Caco-2 (cell line): ENCODE data around the gene INSYN1. TPM values are rescaled to one million over a fixed set of nuclear protein-coding genes. Genes with fewer than 3 reads are reported as not detected.

ENCODE experiments used
- BruUV-seq: library from RNA; stranded (reverse); fragments of 400-500 nt; replicated peaks from 2 replicates; lab custom pipeline; 2021; lab: Mats Ljungman, UMichigan
- CTCF ChIA-PET: fragments of 300-600 bp; sonication (Branson Sonifier 250); formaldehyde crosslinking; loops from one replicate; lab custom pipeline; 2022; ENCODE audit warnings: antibody characterized with exemption; lab: Charles Lee
- POLR2A ChIA-PET: fragments of 300-600 bp; sonication (Branson Sonifier 250); formaldehyde crosslinking; loops from one replicate; lab custom pipeline; 2022; ENCODE audit warnings: antibody characterized with exemption; lab: Charles Lee
- DNase-seq, 2 experiments: peaks; one replicate each; pipeline versions ENCODE4 v3.0.0 to v3.0.0-alpha.2; 2020 to 2022
- H3K27me3 ChIP-seq: replicated peaks from 2 replicates; pipeline ENCODE4 v1.6.0; 2011; ENCODE audit warnings: low read length; ENCODE audit not compliant: control insufficient read depth, insufficient read depth
- H3K36me3 ChIP-seq: 2 replicates; pipeline ENCODE4 v1.5.1; 2011; ENCODE audit warnings: low read length; ENCODE audit not compliant: control insufficient read depth, insufficient read depth
- H3K4me1 ChIP-seq: fragments of 250-450 bp; sonication (Bioruptor Pico); 2 replicates; pipeline ENCODE4 v1.5.1; 2020; ENCODE audit warnings: mild to moderate bottlenecking
- H3K4me3 ChIP-seq: 2 replicates; pipeline ENCODE4 v1.5.1; 2011; ENCODE audit warnings: low read depth, mild to moderate bottlenecking, control low read depth, low read length
- H3K9me3 ChIP-seq: fragments of 250-450 bp; sonication (Bioruptor Pico); 2 replicates; pipeline ENCODE4 v1.5.1; 2020; ENCODE audit warnings: mild to moderate bottlenecking, moderate library complexity
- H3K27ac Mint-ChIP-seq: one replicate; pipeline ENCODE4 v1.8.0; 2022; ENCODE audit warnings: mixed read lengths; ENCODE audit not compliant: unreplicated experiment
- H3K27me3 Mint-ChIP-seq: one replicate; pipeline ENCODE4 v1.8.0; 2022; ENCODE audit warnings: mixed read lengths; ENCODE audit not compliant: insufficient read depth, unreplicated experiment
- H3K36me3 Mint-ChIP-seq: one replicate; pipeline ENCODE4 v1.8.0; 2022; ENCODE audit warnings: mild to moderate bottlenecking, mixed read lengths; ENCODE audit not compliant: insufficient read depth, unreplicated experiment
- H3K4me1 Mint-ChIP-seq: one replicate; pipeline ENCODE4 v1.8.0; 2022; ENCODE audit warnings: low read depth, mixed read lengths; ENCODE audit not compliant: unreplicated experiment
- H3K4me3 Mint-ChIP-seq: one replicate; pipeline ENCODE4 v1.8.0; 2022; ENCODE audit warnings: mild to moderate bottlenecking, moderate library complexity, mixed read lengths; ENCODE audit not compliant: unreplicated experiment
- H3K9me3 Mint-ChIP-seq: one replicate; pipeline ENCODE4 v1.8.0; 2022; ENCODE audit warnings: mixed read lengths; ENCODE audit not compliant: unreplicated experiment
- CTCF ChIP-seq, 2 experiments: fragments of 200-600 bp in 1 of 2; IDR thresholded peaks; 1 replicate in 1 of 2; 2 replicates in 1 of 2; pipeline versions ENCODE4 v1.5.1 to v1.8.0; 2011 to 2022; ENCODE audit warnings: antibody characterized with exemption in 1 of 2, control low read depth in 1 of 2, inconsistent platforms in 1 of 2, low read depth in 1 of 2, low read length in 1 of 2, mild to moderate bottlenecking in 1 of 2, moderate library complexity in 1 of 2; ENCODE audit not compliant: insufficient read depth in 1 of 2, severe bottlenecking in 1 of 2, unreplicated experiment in 1 of 2
- intact Hi-C: fragments of 100-400 bp; cut with micrococcal nuclease; formaldehyde crosslinking; loops from one replicate; pipeline ENCODE4 v1.10.0; 2022; ENCODE audit not compliant: unreplicated experiment
- total RNA-seq: library from RNA; stranded (reverse); gene quantifications from 2 replicates; pipeline ENCODE4 v1.2.3, GENCODE V29; 2022

The INSYN1 gene
- total RNA-seq, 1 experiment from 2014 or later = 0.41 TPM

- Mint-ChIP-seq H3K9me3 (no peaks in the 10 kb centered on the region), H3K4me3 (no peak overlapping the region), H3K27ac (no peak overlapping the region), H3K36me3 (no peaks in the 10 kb centered on the region), H3K4me1 (no peaks in the 10 kb centered on the region), H3K27me3 (peaks cover 18% of the 10 kb centered on the region)
- TF ChIP-seq CTCF (IDR thresholded peaks at IDR 0.05; ENCODE audit: insufficient read depth in 1 of 2, low read depth in 1 of 2, low read length in 1 of 2, severe bottlenecking in 1 of 2, unreplicated experiment in 1 of 2) = no peak
- ChIA-PET CTCF (no interaction called here), POLR2A (no interaction called here)
- H3K4me1 ChIP-seq = no peaks in the 10 kb centered on the region
- H3K4me3 ChIP-seq = no peak overlapping the region
- no peaks in the 10 kb centered on the region; the same call in 1 of the 2 replicates for H3K27me3 ChIP-seq
- no peak for DNase-seq
- intact Hi-C loops = no loop called here
- no TSS peak for BruUV-seq
- no peaks in the 10 kb centered on the region for H3K9me3 ChIP-seq
- H3K36me3 ChIP-seq = no peaks in the 10 kb centered on the region
Measured at GRCh38 chr15:73748730-73749129, 4.4 kb downstream of the INSYN1 start.

- peaks cover under 1% of the 10 kb centered on the region for H3K4me1 ChIP-seq
- no peaks in the 10 kb centered on the region for H3K36me3 ChIP-seq
- Mint-ChIP-seq H3K36me3 (no peaks in the 10 kb centered on the region), H3K4me1 (no peaks in the 10 kb centered on the region), H3K4me3 (no peak overlapping the region), H3K9me3 (no peaks in the 10 kb centered on the region), H3K27ac (no peak overlapping the region), H3K27me3 (peaks cover 14% of the 10 kb centered on the region)
- no peaks in the 10 kb centered on the region for H3K9me3 ChIP-seq
- intact Hi-C loops = no loop called here
- DNase-seq = no peak
- ChIA-PET CTCF (no interaction called here), POLR2A (no interaction called here)
- no peak for TF ChIP-seq CTCF (IDR thresholded peaks at IDR 0.05; ENCODE audit: insufficient read depth in 1 of 2, low read depth in 1 of 2, low read length in 1 of 2, severe bottlenecking in 1 of 2, unreplicated experiment in 1 of 2)
- no TSS peak for BruUV-seq
- H3K27me3 ChIP-seq = no peaks in the 10 kb centered on the region; the same call in 1 of the 2 replicates
- no peak overlapping the region for H3K4me3 ChIP-seq
Measured at GRCh38 chr15:73747847-73748590, 5.1 kb downstream of the INSYN1 start.

GRCh38 chr15:73746883-73747282 lies 6.3 kb downstream of the INSYN1 start:
- H3K4me1 ChIP-seq = peaks cover 4% of the 10 kb centered on the region
- no TSS peak for BruUV-seq
- Mint-ChIP-seq H3K27ac (no peak overlapping the region), H3K36me3 (no peaks in the 10 kb centered on the region), H3K4me3 (no peak overlapping the region), H3K9me3 (no peaks in the 10 kb centered on the region), H3K4me1 (no peaks in the 10 kb centered on the region), H3K27me3 (peaks cover 14% of the 10 kb centered on the region)
- POLR2A ChIA-PET = no interaction called here
- no peaks in the 10 kb centered on the region for H3K36me3 ChIP-seq
- no peak for TF ChIP-seq CTCF (IDR thresholded peaks at IDR 0.05; ENCODE audit: insufficient read depth in 1 of 2, low read depth in 1 of 2, low read length in 1 of 2, severe bottlenecking in 1 of 2, unreplicated experiment in 1 of 2)
- DNase-seq = no peak
- intact Hi-C loops = no loop called here
- H3K9me3 ChIP-seq = no peaks in the 10 kb centered on the region
- H3K4me3 ChIP-seq = no peak overlapping the region
- no peaks in the 10 kb centered on the region; the same call in 1 of the 2 replicates for H3K27me3 ChIP-seq
- CTCF ChIA-PET = no interaction called here
